HG03354 (cell line): ENCODE results near the gene NOTCH3.

Experiments used
- ATAC-seq: cut with Tn5 transposase; IDR thresholded peaks from one replicate; pipeline ENCODE4 v1.9.1; 2021; ENCODE audit warnings: mild to moderate bottlenecking; ENCODE audit not compliant: unreplicated experiment, poor library complexity, severe bottlenecking

Gene NOTCH3

DNA sequence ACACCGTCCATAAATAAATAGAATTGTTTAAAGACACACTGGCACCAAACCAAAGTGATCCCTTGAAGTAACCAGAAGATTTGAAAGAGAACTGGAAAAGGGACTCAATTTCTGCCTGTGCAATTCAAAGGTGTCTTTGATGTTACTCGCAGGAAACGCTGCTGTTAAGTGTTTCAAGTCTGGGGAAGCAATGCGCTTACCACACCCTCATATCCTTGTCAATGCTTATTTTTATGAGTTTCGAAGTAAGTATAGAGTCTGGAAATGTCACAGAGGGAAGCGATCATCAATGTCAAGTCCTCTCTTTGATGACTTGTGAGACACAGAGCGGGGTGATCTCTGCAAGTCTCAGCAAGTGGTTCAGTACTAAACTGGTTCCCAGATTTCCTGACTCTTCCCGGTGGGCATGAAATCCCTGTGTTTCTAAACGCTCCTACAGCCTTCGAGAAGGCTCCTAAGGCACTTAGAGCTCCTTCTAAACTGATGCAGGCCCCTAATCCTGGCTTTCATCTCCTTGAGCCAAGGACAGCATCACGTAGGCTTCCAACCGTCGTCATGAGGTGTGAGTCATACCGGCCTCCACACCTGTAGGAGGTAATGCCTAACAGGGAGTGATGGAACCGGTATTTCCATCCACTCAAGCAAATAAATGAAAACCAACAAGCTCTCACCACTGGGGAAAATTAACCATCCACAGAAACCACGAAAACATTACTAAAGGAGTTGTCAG lies 70.8 kb downstream of the NOTCH3 start:
- ATAC-seq: no peak

DNA sequence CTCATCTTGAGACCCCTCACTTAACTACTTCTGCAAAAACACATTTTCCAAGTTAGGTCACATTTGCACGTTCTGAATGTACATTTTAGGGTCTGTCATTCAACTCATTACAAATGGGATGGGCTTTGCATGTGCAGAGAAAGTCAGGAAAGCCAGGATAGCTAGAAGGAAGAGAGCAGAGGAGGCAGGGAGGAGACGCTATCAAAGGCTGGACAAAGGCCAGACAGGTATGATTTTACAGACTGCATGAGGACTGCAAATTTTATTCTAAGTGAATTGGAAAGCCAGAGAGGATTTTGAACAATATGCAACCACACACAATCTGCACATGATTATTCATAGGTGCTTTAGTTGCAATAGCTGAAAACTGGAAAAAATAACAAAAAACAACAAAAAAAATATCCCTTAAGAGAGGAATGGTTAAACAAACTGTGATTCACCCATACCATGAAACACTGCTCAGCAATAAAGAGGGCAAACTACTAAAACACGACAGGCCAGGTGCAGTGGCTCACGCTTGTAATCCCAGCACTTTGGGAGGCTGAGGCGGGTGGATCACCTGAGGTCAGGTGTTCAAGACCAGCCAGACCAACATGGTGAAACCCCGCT lies 72.5 kb downstream of the NOTCH3 start:
- ATAC-seq: no peak

DNA sequence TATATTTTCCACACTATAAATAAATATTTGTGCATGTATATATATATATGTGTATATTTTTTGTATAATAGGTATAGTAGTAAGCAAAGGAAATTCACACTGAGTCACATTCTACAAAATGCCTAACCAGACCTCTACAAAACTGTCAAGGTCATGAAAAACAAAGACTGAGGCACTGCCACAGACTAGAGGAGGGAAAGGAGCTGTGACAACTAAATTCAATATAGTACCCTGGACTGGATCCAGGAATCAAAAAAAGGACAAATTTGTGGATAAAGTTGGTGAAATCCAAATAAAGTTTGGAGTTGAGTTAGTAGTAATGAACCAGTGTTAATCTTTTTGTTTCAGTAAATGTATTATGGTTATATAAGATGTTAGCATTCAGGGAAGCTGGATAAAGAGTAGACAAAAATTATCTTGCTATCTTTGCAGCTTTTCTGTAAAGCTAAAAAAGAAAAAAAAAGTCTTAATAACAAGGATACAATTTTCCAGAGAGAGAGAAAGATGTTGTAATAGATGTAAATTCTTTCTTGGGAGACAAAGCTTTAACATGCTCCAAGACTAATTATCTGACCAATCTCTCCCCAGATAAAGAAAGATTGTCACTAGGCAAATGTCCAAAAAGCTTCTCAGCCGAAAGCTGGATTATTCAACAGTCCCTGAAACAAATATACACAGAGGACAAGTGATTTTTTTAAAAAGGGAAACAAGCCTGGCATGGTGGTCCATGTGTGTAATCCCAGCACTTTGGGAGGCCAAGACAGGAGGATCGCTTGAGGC lies 74.5 kb downstream of the NOTCH3 start:
- no peak for ATAC-seq

DNA sequence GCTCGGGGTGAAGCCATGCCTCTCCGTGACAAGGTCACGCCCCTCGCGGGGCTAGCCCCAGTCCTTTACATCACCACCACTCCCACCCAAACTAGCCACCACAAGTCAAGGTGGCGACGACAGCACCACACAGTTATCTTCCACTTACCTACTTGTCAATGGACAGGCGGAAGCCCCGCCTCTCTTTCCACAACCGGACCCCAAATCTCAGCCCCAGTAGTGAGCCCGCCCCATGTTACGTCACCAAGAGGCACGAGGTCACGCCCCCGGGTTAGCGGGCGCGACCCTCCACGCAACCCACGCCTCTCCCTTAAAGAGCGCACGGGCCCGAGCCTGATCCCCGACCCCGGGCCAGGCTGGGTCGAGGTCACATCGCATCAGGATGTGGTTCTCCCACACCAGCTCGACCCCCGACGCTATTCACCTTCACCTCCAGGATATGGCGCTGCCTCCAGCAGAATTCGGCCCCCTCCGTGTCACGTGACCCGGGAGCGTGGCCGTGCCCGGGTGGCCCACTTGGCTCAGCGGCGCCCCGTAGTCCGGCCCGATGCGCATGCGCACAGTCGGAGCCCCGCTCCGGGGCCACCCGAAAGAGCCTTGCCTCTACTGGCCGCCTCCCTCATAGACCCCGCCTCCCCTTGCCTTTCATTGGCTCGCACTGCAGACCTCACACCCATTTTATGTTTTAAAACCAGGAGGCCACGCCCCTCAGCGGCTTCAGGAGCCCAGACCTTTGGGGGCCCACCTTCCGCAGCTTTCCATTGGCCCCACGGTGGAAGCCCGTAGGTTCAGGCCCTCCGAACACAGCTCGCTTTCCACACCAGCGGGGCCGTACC lies 75.3 kb downstream of the NOTCH3 start:
- ATAC-seq: peak; percentile 91

DNA sequence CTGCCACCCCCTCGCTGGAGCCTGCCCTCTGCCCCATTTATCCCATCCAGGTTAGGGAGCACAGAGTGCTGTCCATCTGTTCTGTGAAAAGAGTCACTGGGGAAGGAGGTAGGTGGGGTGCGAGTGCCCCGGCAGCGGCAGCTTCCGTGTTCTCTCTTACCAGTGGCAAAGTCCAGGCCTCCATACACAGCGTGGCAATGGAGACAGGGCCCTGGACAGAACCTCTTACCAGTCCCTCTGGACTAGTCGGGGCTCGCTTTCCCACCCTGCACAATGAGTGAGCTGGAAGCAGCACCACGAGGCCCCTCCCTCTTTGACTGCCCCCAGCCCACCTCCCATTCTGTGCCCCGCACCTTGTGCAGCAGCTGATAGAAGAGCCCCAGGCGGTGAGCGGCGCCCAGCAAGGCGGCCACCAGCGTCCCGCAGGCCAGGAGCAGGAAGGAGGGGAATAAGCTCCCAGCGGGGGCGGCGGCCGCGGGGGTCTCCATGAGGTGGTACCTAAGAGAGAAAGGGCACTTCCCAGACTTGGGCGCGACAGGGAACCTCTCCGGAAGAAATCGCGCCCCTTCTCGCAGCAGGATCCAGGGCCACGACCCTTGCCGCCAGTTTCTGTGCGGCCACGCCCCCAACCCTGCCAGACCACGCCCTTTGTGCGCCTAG lies 76.1 kb downstream of the NOTCH3 start:
- ATAC-seq: peak; percentile 1

DNA sequence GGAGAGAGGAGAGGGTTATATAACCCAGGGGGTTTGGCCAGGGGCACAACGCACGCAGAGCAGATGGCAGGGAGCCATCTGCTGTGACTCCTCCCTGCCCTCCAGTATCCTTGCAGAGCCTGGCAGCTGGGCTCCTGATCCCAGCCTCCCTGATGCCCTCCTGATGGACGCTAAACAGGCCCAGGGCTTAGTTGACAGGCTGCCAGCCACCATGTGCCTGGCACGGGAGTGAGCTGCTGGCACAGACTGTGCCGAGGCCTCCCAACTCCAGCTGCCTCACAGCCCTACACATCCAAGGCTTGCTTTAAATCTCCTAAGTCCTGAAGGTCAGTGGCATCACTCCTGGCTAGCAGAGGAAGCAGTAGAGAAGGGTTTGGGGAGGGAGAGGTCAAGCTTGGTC lies 76.9 kb downstream of the NOTCH3 start:
- no peak for ATAC-seq

DNA sequence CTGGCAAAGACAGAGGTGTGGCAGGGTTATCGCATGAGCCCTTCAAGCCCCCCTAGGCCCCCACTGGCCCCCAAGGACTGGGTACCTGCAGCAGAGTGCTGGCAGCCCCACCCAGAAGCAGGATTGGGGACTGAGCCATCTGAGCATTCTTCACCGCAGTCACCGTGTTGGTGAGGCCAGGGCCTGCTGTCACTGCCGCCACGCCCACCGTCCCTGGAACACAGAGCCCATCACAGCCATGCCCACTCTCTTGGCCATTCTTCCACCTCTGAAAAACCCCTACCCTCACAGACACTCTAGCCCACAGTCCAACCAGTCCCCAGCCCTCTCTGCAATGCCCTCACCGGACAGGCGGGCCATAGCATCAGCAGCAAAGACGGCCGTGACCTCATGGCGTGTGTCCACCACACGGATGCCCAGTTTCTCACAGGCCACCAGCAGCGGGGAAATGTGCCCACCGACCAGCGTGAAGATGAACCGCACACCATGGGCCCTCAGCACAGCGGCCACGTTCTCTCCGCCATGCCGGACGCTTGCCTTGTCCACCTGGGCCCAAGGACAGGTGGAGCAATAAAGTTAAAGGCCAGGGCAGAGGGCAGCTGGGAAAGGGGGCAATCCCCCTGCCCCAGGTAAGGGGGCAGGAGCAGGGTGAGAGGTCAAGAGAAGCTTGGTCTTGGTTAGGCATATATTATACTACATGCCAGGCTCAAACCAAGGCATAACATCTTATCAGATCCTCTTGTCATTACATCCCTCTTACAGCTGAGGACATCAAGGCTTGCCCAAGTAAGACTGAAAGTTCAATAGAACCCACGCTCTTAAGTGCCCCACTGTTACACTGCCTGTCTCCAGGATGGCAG lies 77.5 kb downstream of the NOTCH3 start:
- ATAC-seq: no peak

DNA sequence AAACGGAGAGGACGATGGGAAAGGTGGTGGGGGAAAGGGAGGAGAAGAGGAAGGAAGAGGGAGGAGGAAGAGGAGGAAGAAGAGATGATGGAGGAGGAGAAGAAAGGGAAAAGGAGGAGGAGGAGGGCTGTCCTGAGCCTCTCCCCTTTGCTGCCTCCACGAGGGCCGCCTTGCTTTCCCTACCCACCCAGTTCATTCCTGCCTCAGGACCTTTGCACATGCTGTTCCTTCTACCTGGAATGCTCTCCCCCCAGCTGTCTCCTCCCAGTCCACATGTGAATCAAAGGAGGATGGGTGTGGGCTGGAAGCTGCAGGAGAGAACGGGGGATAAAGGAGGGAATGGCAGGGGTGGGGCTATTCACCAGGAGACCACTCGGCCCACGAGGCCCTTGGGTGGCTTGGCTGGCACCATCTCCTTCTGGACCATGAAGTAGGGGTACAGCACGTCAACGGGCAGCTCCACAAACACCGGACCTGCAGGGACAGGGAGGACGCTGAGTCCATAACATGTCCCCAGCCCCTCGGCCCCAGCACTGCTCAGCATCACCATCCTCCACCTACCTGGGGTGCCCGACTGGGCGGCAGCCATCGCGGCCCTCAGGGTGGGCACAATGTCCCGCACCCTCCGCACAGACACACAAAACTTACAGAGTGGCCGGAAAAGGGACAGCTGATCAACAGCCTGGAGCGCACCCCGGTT lies 78.3 kb downstream of the NOTCH3 start:
- ATAC-seq: no peak

DNA sequence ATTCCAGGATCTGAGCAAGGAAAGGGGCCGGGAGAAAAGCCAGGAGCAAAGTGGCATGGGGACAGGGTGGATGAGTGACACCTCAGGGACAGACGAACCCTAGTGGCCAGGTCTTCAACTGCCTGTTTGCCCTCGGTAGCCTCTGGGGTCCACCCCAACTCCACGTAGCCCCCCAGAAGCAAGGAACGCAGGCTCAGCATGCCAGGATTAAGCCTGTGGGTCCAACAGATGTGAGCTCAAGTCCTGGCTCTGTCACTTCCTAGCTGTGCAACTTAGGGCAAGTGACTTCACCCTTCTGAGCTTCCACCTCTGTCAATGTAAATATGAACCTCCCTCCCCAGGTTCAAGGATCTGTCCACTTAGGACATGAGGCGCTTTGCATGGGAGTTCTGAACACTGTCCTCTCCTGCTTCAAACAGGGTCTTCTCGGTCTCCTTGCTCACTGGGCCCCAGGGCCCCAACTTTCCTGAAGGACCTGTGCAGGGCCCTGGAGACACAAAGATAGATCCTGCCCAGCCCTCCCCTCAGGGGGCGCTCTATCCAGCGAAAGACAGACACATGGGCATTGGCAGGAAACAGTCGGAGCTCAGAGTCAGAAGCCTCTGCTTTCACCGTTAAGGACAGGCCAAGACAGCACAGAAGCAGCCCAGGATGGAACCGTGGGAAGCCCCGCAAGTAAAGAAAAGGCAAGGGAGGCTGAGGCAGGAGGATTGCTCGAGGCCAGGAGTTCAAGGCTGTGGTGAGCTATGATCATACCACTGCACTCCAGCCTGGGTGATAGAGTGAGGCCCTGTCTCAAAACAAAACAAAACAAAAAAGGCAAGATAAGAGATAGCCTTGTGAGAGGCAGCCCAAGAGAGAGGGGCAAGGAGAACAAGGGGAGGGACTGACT lies 80.4 kb downstream of the NOTCH3 start:
- no peak for ATAC-seq

DNA sequence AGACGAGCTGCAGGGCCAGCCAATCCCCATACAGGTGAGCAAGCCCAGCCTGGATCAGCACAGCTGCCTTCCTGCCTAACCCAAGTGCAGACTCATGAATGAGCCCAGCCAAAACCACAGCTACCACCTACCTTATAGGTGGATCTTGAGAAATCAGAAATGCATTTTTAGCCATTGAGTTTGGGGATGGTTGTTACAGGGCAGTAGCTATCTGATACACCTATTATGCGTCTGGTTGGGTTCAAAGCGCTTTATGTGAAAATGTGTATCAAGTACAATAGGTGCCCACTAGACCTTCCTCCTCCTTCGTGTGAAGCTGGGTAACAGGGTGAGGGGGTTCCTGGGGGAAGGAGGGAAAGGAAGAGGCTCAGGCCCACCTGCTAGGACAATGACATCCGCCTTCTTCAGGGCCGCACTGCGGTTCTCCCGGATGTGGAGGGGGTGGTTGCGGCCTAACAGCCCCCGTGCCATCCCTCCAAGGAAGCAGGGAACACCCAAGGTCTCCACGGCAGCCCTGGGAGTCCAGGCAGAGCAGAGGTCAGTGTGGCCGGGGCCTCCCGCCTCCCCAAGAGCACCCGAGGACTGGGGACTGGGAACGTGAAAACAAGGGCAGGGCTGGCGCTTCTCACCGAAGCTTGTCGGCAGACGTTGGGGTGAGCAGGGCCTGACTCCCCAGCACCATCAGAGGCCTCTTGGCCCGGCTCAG lies 81.9 kb downstream of the NOTCH3 start:
- ATAC-seq: no peak

DNA sequence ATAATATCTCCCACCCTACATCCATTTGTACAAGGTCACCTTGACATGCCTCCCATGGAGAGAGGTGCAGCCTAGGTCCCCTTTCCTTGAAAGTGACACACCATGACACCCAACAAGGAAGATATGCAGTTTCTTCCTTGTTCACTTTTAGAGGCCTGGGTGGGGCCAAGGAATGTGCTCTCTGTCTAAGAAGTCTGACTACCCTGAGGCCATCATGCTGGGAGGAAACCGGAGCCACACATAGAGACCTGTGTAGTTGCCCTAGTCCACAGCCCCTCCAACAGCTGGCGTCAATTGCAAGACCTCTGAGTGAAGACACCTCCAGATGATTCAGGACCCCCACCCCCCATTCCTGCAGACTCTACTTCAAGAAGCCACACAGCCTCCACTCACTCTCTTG lies 82.5 kb downstream of the NOTCH3 start:
- ATAC-seq: no peak

DNA sequence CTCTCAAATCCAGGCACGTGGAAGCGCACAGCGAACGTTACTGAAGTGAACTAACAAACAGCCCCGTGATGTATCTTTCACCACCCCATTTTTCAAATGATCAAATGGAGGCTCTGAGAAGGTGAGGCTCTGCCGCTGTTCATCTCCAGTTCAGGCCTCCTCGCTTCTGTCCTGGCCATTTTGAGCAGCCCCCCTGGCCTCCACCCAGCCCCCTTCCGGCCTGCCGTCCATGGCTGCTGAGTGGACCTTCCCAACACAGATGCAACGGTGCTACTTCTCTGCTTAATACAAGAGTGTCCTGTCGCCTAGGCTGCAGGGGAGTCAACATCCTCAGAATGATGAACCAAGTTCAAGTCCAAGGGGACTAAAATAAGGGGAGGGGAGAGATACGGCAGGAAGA lies 83.9 kb downstream of the NOTCH3 start:
- no peak for ATAC-seq

DNA sequence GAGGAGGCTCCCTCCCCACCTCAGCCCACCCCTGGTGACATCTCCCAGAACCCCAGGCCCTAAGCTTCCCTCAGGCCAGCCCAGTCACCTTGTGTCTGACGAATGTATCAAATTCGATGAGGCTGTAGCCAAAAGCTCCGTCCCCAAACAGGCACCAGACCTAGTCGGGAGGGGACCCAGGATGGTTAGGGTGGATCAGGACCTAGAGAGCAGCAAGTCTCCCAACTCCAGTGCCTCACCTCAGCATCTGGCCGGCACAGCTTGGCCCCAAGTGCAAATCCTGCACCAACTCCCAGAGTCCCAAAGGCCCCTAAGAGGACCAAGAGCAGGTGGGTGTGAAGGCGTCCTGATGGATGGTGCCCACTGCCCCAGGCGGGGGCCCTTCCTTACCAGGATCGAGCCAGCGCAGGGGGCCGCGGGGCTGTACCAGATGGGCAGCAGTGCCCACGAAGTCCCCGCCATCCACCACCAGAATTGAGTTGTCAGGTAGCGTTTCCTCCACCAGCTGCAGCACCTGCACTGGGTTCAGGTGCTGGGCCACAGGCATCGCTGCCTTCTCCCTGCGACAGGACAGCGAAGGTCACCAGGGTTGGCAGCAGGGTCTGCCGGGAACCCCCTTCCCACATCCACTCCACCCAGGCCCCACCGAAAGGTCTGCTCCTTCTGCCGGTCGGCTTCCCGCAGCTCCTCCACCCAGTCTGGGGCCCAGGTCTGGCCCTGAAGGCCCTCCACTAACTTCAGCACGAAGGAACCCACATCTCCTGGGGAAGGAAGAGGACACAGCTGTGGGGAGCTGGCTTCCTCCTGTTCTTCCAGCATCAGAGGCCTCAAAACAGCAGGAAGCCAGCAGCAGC lies 84.8 kb downstream of the NOTCH3 start:
- no peak for ATAC-seq

DNA sequence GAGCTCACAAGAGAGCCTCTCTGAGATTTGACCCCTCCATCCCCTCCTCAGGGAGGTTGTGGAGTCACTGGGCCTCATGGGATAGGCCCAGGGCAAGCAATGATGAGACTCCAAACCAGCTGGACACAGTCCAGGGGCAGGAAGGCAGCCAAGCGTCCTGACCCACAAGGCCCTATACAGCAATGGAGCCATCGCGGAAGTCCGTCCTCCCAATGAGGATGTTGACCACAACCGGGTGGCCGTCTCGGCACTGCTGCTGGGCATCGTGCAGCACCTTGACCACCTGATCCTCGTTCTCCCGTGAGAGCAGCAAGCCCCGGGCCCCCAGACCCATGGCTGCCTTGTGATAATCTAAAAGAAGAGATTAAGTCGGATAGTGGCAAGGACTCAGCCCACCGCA lies 85.7 kb downstream of the NOTCH3 start:
- no peak for ATAC-seq

DNA sequence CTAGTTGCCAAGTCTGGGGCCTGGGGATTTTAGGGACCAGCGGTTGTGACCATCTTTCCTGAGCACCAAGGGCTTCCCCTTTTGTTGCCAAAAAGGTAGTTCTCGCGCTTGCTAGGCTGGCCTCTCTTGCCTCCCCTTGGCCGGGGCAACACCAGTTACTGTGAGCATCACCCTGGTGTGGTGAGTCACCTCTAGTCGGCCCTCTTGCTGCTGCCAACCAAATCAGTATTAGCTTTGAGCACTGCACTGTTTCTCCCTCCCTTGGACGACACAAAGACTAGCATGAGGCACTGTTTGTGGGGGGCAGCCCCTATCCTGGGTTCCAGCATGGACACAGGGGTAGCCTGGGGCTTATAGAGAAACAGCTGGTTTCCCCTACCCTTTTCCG lies 86.6 kb downstream of the NOTCH3 start:
- ATAC-seq: no peak
